ENCODE data around the gene GRM7. TPM values are rescaled to one million over a fixed set of nuclear protein-coding genes. Genes with fewer than 3 reads are reported as not detected.

GRM7 gene
- total and polyA plus RNA-seq, 9 donors, result 0.04 to 0.13 (median 0.10) TPM; not detected in 6

GRCh38 chr3:7489417-7489816 is 628.5 kb downstream of the GRM7 start:
- no CpG with 5 or more reads among the region's 2 CpGs for WGBS (ENCODE audit: insufficient coverage)
- Histone ChIP-seq H3K27ac (ENCODE audit: low read length) (no peak overlapping the region), H3K4me1 (ENCODE audit: control insufficient read depth, insufficient read depth, low read length) (no peaks in the 10 kb centered on the region), H3K9me3 (replicated peaks; ENCODE audit: control insufficient read depth, low read depth, low read length) (no peaks in the 10 kb centered on the region), H3K4me3 (ENCODE audit: low read length) (no peak overlapping the region), H3K27me3 (ENCODE audit: control insufficient read depth, insufficient read depth, low read length) (no peaks in the 10 kb centered on the region), H3K36me3 (ENCODE audit: control insufficient read depth, insufficient read depth, low read length) (no peaks in the 10 kb centered on the region)
- no peak for DNase-seq

- DNase-seq, result no peak
- Histone ChIP-seq H3K4me3 (ENCODE audit: low read length) (no peak overlapping the region), H3K9me3 (replicated peaks; ENCODE audit: control insufficient read depth, low read depth, low read length) (peaks cover 2% of the 10 kb centered on the region), H3K36me3 (ENCODE audit: control insufficient read depth, insufficient read depth, low read length) (no peaks in the 10 kb centered on the region), H3K27me3 (ENCODE audit: control insufficient read depth, insufficient read depth, low read length) (no peaks in the 10 kb centered on the region), H3K4me1 (ENCODE audit: control insufficient read depth, insufficient read depth, low read length) (no peaks in the 10 kb centered on the region), H3K27ac (ENCODE audit: low read length) (no peak overlapping the region)
- WGBS (ENCODE audit: insufficient coverage), result 80% methylated on average over 1 of the region's 3 CpGs
Measured at GRCh38 chr3:7498715-7499114, 637.8 kb downstream of the GRM7 start.

GRCh38 chr3:7503431-7503830 is 642.5 kb downstream of the GRM7 start:
- Histone ChIP-seq H3K36me3 (ENCODE audit: control insufficient read depth, insufficient read depth, low read length) (no peaks in the 10 kb centered on the region), H3K4me3 (ENCODE audit: low read length) (no peak overlapping the region), H3K9me3 (replicated peaks; ENCODE audit: control insufficient read depth, low read depth, low read length) (no peaks in the 10 kb centered on the region), H3K27ac (ENCODE audit: low read length) (no peak overlapping the region), H3K27me3 (ENCODE audit: control insufficient read depth, insufficient read depth, low read length) (no peaks in the 10 kb centered on the region), H3K4me1 (ENCODE audit: control insufficient read depth, insufficient read depth, low read length) (no peaks in the 10 kb centered on the region)
- no peak for DNase-seq
- no CpG with 5 or more reads among the region's 4 CpGs for WGBS (ENCODE audit: insufficient coverage)

- Histone ChIP-seq H3K4me3 (ENCODE audit: low read length) (no peak overlapping the region), H3K36me3 (ENCODE audit: control insufficient read depth, insufficient read depth, low read length) (no peaks in the 10 kb centered on the region), H3K27me3 (ENCODE audit: control insufficient read depth, insufficient read depth, low read length) (no peaks in the 10 kb centered on the region), H3K4me1 (ENCODE audit: control insufficient read depth, insufficient read depth, low read length) (no peaks in the 10 kb centered on the region), H3K27ac (ENCODE audit: low read length) (no peak overlapping the region), H3K9me3 (replicated peaks; ENCODE audit: control insufficient read depth, low read depth, low read length) (no peaks in the 10 kb centered on the region)
- no peak for DNase-seq
- 80% methylated on average over 1 of the region's 3 CpGs for WGBS (ENCODE audit: insufficient coverage)
Measured at GRCh38 chr3:7504886-7505775, 644.2 kb downstream of the GRM7 start.

- Histone ChIP-seq H3K36me3 (ENCODE audit: control insufficient read depth, insufficient read depth, low read length) (no peaks in the 10 kb centered on the region), H3K27ac (ENCODE audit: low read length) (no peak overlapping the region), H3K9me3 (replicated peaks; ENCODE audit: control insufficient read depth, low read depth, low read length) (no peaks in the 10 kb centered on the region), H3K4me1 (ENCODE audit: control insufficient read depth, insufficient read depth, low read length) (no peaks in the 10 kb centered on the region), H3K27me3 (ENCODE audit: control insufficient read depth, insufficient read depth, low read length) (no peaks in the 10 kb centered on the region), H3K4me3 (ENCODE audit: low read length) (no peak overlapping the region)
- WGBS (ENCODE audit: insufficient coverage), result 80% methylated on average over 1 of the region's 2 CpGs
- no peak for DNase-seq
Measured at GRCh38 chr3:7506606-7507180, 645.8 kb downstream of the GRM7 start.

- Histone ChIP-seq H3K27me3 (ENCODE audit: control insufficient read depth, insufficient read depth, low read length) (no peaks in the 10 kb centered on the region), H3K36me3 (ENCODE audit: control insufficient read depth, insufficient read depth, low read length) (no peaks in the 10 kb centered on the region), H3K4me3 (ENCODE audit: low read length) (no peak overlapping the region), H3K4me1 (ENCODE audit: control insufficient read depth, insufficient read depth, low read length) (no peaks in the 10 kb centered on the region), H3K9me3 (replicated peaks; ENCODE audit: control insufficient read depth, low read depth, low read length) (no peaks in the 10 kb centered on the region), H3K27ac (ENCODE audit: low read length) (no peak overlapping the region)
- DNase-seq, result no peak
- WGBS (ENCODE audit: insufficient coverage), result no CpG with 5 or more reads among the region's 2 CpGs
Measured at GRCh38 chr3:7508821-7509220, 647.9 kb downstream of the GRM7 start.

GRCh38 chr3:7512048-7512447 is 651.1 kb downstream of the GRM7 start:
- no peak overlapping the region for H3K27ac ChIP-seq (ENCODE audit: low read length)
- 75% methylated on average over 1 of the region's 1 CpG for WGBS (ENCODE audit: insufficient coverage)
- DNase-seq, result no peak
- H3K27me3 ChIP-seq (ENCODE audit: control insufficient read depth, insufficient read depth, low read length), result no peaks in the 10 kb centered on the region
- no peak overlapping the region for H3K4me3 ChIP-seq (ENCODE audit: low read length)
- no peaks in the 10 kb centered on the region for H3K9me3 ChIP-seq (replicated peaks; ENCODE audit: control insufficient read depth, low read depth, low read length)
- H3K36me3 ChIP-seq (ENCODE audit: control insufficient read depth, insufficient read depth, low read length), result no peaks in the 10 kb centered on the region
- no peaks in the 10 kb centered on the region for H3K4me1 ChIP-seq (ENCODE audit: control insufficient read depth, insufficient read depth, low read length)

GRCh38 chr3:7518026-7518425 is 657.1 kb downstream of the GRM7 start:
- Histone ChIP-seq H3K36me3 (ENCODE audit: control insufficient read depth, insufficient read depth, low read length) (no peaks in the 10 kb centered on the region), H3K4me3 (ENCODE audit: low read length) (no peak overlapping the region), H3K27ac (ENCODE audit: low read length) (no peak overlapping the region), H3K9me3 (replicated peaks; ENCODE audit: control insufficient read depth, low read depth, low read length) (no peaks in the 10 kb centered on the region), H3K27me3 (ENCODE audit: control insufficient read depth, insufficient read depth, low read length) (no peaks in the 10 kb centered on the region), H3K4me1 (ENCODE audit: control insufficient read depth, insufficient read depth, low read length) (peaks cover 6% of the 10 kb centered on the region)
- 17% methylated on average over 1 of the region's 3 CpGs for WGBS (ENCODE audit: insufficient coverage)
- DNase-seq, result peak; percentile 42

GRCh38 chr3:7518456-7518855 is 657.5 kb downstream of the GRM7 start:
- DNase-seq, result peak; percentile 69
- H3K4me1 ChIP-seq (ENCODE audit: control insufficient read depth, insufficient read depth, low read length), result peaks cover 6% of the 10 kb centered on the region

GRCh38 chr3:7520059-7520458 is 659.1 kb downstream of the GRM7 start:
- WGBS (ENCODE audit: insufficient coverage), result no CpG with 5 or more reads among the region's 1 CpG
- Histone ChIP-seq H3K4me3 (ENCODE audit: low read length) (no peak overlapping the region), H3K4me1 (ENCODE audit: control insufficient read depth, insufficient read depth, low read length) (peaks cover 6% of the 10 kb centered on the region), H3K9me3 (replicated peaks; ENCODE audit: control insufficient read depth, low read depth, low read length) (peaks cover 2% of the 10 kb centered on the region), H3K27ac (ENCODE audit: low read length) (no peak overlapping the region), H3K36me3 (ENCODE audit: control insufficient read depth, insufficient read depth, low read length) (no peaks in the 10 kb centered on the region), H3K27me3 (ENCODE audit: control insufficient read depth, insufficient read depth, low read length) (no peaks in the 10 kb centered on the region)
- DNase-seq, result no peak

More at GRCh38 chr3:7518456-7518855, 657.5 kb downstream of the GRM7 start:
- Histone ChIP-seq H3K36me3 (ENCODE audit: control insufficient read depth, insufficient read depth, low read length) (no peaks in the 10 kb centered on the region), H3K4me3 (ENCODE audit: low read length) (no peak overlapping the region), H3K27ac (ENCODE audit: low read length) (no peak overlapping the region), H3K9me3 (replicated peaks; ENCODE audit: control insufficient read depth, low read depth, low read length) (no peaks in the 10 kb centered on the region), H3K27me3 (ENCODE audit: control insufficient read depth, insufficient read depth, low read length) (no peaks in the 10 kb centered on the region)
